ENCODE data around the gene GALNT4. TPM values are rescaled to one million over a fixed set of nuclear protein-coding genes. Genes with fewer than 3 reads are reported as not detected.

GALNT4 gene
- total and polyA plus RNA-seq, 9 of the 15 experiments (the other 6 are each of a cell fraction or from before 2014, with no cell fraction given): 1.2 to 4.6 (median 3.4) TPM

- TF ChIP-seq MYC (IDR thresholded peaks at IDR 0.05; ENCODE audit: low read depth, low read length) (0 out of 2 replicates have a peak, but pooled peaks have one; percentile 12), MYC (CRISPR knock-in tag; IDR thresholded peaks at IDR 0.05; ENCODE audit: borderline replicate concordance, low read depth) (no peak), RAD21 (CRISPR knock-in tag; conservative IDR thresholded peaks at IDR 0.05 in 1 of 2, IDR thresholded peaks at IDR 0.05 in 1 of 2) (peak in 1 of 2 experiments; percentile 46; a peak in 2 of 4 replicates), ZNF184 (CRISPR knock-in tag; IDR thresholded peaks at IDR 0.05) (no peak), KLF1 (tag; IDR thresholded peaks at IDR 0.05) (no peak), EP400 (IDR thresholded peaks at IDR 0.05) (no peak)
Observed at GRCh38 chr12:89551747-89552146, 27.2 kb upstream of the GALNT4 start (continued).

DNA sequence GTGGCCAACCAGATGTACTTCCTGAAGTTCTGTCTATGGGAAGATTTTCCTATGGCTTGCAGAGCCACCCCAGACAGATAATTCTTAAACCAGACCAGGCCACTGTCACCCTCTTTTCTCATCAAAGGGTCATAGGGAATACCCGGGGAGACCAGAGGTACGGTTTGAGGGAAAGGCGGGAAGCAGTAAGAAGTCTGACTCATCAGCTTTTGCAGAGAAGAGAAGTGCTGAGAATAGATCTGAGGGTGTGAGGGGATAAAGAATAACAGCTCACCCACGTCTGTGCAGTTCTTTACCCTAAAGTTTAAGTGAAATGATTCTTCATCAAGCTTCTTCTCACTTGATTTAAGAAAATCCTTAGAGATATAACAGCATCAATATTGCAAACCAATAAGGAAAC is 22.5 kb upstream of the GALNT4 start:
- intact Hi-C loops (cut with micrococcal nuclease): loop anchor here (10.0 kb wide), 2 partner anchors 308 to 378 kb away; no protein-coding TSS in a partner anchor
- H3K27me3 ChIP-seq (ENCODE audit: control insufficient read depth in 2 of 2, insufficient read depth in 2 of 2, low read length in 2 of 2): no peaks in the 10 kb centered on the region
- POLR2A ChIA-PET: interaction anchor here (0.6 kb wide), 1 partner anchor 1519 kb away, joined by 3 read pairs; no protein-coding TSS in a partner anchor
- TF ChIP-seq ZSCAN32 (CRISPR knock-in tag; IDR thresholded peaks at IDR 0.05) (no peak), TCF3 (CRISPR knock-in tag; IDR thresholded peaks at IDR 0.05) (no peak), RCOR1 (IDR thresholded peaks at IDR 0.05; ENCODE audit: borderline replicate concordance in 1 of 2, low read depth in 2 of 2, low read length in 2 of 2) (no peak), CCAR2 (IDR thresholded peaks at IDR 0.05; ENCODE audit: low read depth, low read length) (no peak), NFE2 (IDR thresholded peaks at IDR 0.05; ENCODE audit: low read depth) (0 out of 2 replicates have a peak, but pooled peaks have one; percentile 17), ZFP36 (IDR thresholded peaks at IDR 0.05; ENCODE audit: low read depth, low read length, partially characterized antibody) (no peak), EP400 (IDR thresholded peaks at IDR 0.05) (no peak), POLR2AphosphoS5 (IDR thresholded peaks at IDR 0.05; ENCODE audit: control insufficient read depth, insufficient read depth, low read depth, low read length) (no peak), ZSCAN29 (IDR thresholded peaks at IDR 0.05) (no peak), NCOA6 (IDR thresholded peaks at IDR 0.05) (no peak), EGR1 (conservative IDR thresholded peaks at IDR 0.05) (no peak), CXXC5 (CRISPR knock-in tag; IDR thresholded peaks at IDR 0.05) (no peak), C11orf30 (IDR thresholded peaks at IDR 0.05; ENCODE audit: low read depth) (peak; percentile 52), ZFX (CRISPR knock-in tag; IDR thresholded peaks at IDR 0.05) (no peak), FOSL1 (tag; conservative IDR thresholded peaks at IDR 0.05) (0 out of 2 replicates have a peak, but pooled peaks have one; percentile 15)
- TF ChIP-seq, protein P1, sequence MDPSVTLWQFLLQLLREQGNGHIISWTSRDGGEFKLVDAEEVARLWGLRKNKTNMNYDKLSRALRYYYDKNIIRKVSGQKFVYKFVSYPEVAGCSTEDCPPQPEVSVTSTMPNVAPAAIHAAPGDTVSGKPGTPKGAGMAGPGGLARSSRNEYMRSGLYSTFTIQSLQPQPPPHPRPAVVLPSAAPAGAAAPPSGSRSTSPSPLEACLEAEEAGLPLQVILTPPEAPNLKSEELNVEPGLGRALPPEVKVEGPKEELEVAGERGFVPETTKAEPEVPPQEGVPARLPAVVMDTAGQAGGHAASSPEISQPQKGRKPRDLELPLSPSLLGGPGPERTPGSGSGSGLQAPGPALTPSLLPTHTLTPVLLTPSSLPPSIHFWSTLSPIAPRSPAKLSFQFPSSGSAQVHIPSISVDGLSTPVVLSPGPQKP (CRISPR knock-in tag; IDR thresholded peaks at IDR 0.05): no peak

More for the DNA sequence above, 22.5 kb upstream of the GALNT4 start:
- ATAC-seq (no peak), DNase-seq (ENCODE audit: extremely low read depth in 1 of 4, low spot score in 3 of 4) (no peak), FAIRE-seq (no peak)
- BruUV-seq (replicated peaks): no TSS peak
- Histone ChIP-seq H3K4me1 (replicated peaks in 1 of 2; ENCODE audit: control insufficient read depth in 2 of 2, insufficient read depth in 2 of 2, low read length in 2 of 2) (peaks cover 0 to 17% of the 10 kb centered on the region in 2 experiments; a peak in 2 of 5 replicates), H2AFZ (ENCODE audit: low read depth, low read length) (peak overlapping the region; percentile 49; the same call in 1 of the 2 replicates), H3K4me3 (no peak overlapping the region), H4K20me1 (replicated peaks; ENCODE audit: control insufficient read depth, insufficient read depth, low read length) (no peaks in the 10 kb centered on the region), H3K4me2 (ENCODE audit: insufficient read depth, low read length) (no peak overlapping the region), H3K27ac (ENCODE audit: extremely low read depth, low read depth, low read length) (no peak overlapping the region), H3K9me3 (replicated peaks; ENCODE audit: control insufficient read depth, insufficient read depth, low read depth, low read length) (no peaks in the 10 kb centered on the region), H3K9me1 (ENCODE audit: control insufficient read depth, insufficient read depth, low read length) (no peaks in the 10 kb centered on the region), H3K79me2 (ENCODE audit: control insufficient read depth, insufficient read depth, low read length) (no peaks in the 10 kb centered on the region), H3K9ac (ENCODE audit: insufficient read depth in 1 of 2, low read depth in 2 of 2, low read length in 2 of 2) (no peak overlapping the region), H3K36me3 (ENCODE audit: control insufficient read depth, insufficient read depth, low read length) (no peaks in the 10 kb centered on the region)
- in situ Hi-C loops (cut with MboI): loop anchor here (5.0 to 25.0 kb wide), 2 partner anchors 550 to 1290 kb away; no protein-coding TSS in a partner anchor
- CTCF ChIA-PET (ENCODE audit: low intra/inter-chr PET ratio): no interaction called here
- 15% methylated on average over 4 of the region's 4 CpGs for WGBS (ENCODE audit: insufficient coverage, low coverage, missing lambda C conversion rate)
